Fibroblast of skin of right biceps (primary cell): ENCODE measurements around the gene ACTR3.
A peak's percentile ranks its signal among the peaks of the same experiment; 100 is the strongest.
"Not testable (repeated sequence)": the region's sequence is repeated elsewhere in the genome, so short reads cannot be mapped to it uniquely, and the experiment has no call there.

Experiments
- DNase-seq: peaks from one replicate; pipeline ENCODE4 v3.0.0-alpha.2; 2013

Gene ACTR3

GRCh38 chr2:113906647-113907046 is 16.8 kb downstream of the ACTR3 start:
- DNase-seq = no peak

GRCh38 chr2:113907297-113907696 is 17.4 kb downstream of the ACTR3 start:
- DNase-seq = no peak

- DNase-seq = peak; percentile 22
Measured at GRCh38 chr2:113910110-113910717, 20.3 kb downstream of the ACTR3 start.

DNA sequence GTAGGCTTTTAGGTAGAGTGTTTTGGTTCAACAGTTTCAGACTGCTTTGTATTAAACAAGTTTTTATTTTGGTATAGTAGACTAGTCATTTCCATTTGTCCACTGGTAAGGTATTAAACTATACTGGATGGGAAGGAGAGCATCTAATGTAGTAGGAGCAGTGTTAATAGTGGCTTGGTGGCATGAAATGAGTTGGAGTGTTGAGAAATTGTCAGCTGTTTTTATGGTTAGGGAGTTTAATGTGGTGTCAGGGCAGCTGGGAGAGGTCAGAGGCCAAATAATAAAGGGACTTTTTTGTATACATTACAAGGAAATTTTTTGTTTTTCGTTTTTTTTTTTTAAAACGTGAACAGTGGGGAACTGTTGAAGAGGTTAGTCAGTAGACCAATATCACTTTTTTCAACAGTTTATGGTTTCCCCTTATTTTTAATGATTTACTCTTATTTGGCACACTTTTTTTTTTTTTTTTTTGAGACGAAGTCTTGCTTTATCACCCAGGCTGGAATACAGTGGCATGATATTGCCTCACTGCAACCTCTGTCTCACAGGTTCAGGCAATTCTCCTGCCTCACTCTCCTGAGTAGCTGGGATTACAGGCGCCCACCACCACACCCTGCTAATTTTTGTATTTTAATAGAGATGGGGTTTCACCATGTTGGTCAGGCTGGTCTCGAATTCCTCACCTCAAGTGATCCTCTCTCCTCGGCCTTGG is 21.2 kb downstream of the ACTR3 start:
- DNase-seq = no peak

- DNase-seq = no peak
Measured at GRCh38 chr2:113915082-113915819, 25.4 kb downstream of the ACTR3 start.

- DNase-seq = no peak
Measured at GRCh38 chr2:113918229-113918628, 28.3 kb downstream of the ACTR3 start.

- DNase-seq = peak; percentile 12
Measured at GRCh38 chr2:113920996-113921395, 31.1 kb downstream of the ACTR3 start.

GRCh38 chr2:113922335-113922734 is 32.4 kb downstream of the ACTR3 start:
- DNase-seq = no peak

GRCh38 chr2:113922784-113923183 is 32.9 kb downstream of the ACTR3 start:
- DNase-seq = no peak

- no peak for DNase-seq
Measured at GRCh38 chr2:113925884-113926283, 36.0 kb downstream of the ACTR3 start.

DNA sequence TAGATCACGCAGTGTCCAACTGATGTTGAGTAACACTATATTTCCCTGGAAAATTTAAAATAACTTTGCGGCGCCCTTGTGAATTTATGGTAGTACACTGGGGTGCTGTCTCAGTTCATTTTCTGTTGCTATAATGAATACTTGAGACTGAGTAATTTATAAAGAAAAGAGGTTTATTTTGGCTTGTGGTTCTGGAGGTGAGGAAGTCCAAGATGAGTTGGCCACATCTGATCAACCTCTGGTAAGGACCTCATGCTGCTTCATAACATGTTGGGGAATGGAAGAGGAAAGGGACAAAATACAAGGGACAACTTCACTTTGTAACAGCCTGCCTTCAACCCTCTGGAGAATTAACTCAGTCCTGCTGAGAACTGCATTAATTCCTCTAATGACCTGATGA is 36.4 kb downstream of the ACTR3 start:
- no peak for DNase-seq

GRCh38 chr2:113930448-113930847 is 40.6 kb downstream of the ACTR3 start:
- no peak for DNase-seq

DNA sequence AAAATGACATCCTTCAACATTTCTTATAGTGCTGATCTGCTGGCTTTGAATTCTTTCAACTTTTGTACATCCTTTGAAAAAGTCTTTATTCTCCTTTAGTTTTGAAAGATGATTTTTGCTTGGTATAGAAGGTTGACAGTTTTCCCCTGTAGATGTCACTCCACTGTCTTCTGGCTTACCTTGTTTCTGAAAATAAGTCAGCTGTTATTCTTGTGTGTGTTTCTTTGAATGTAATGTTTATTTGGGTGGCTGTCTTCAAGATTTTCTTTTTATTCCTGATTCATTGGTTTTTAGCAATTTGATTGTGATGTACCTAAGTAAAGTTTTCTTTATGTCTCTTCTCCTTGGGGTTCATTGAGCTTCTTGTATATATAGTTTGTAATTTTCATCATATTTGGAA is 47.6 kb downstream of the ACTR3 start:
- no peak for DNase-seq

DNA sequence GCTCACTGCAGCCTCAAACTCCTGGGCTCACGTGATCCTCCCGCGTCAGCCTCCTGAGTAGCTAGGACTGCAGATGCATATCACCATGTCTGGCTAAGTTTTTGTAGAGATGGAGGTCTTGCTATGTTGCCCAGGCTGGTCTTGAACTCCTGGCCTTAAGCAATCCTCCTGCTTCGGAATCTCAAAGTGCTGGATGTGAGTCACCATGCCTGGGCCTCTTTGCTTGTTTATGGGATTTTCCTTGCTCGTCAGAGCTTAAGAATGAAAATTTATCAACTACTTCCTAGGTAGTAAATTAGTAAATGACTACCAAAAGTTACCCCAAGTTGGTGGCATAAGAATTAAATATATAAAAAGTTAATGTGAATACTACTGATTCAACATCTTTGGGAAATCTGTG is 51.0 kb downstream of the ACTR3 start:
- DNase-seq = no peak

- DNase-seq = not testable (repeated sequence)
Measured at GRCh38 chr2:113945784-113946183, 55.9 kb downstream of the ACTR3 start.

GRCh38 chr2:113950906-113951305 is 61.0 kb downstream of the ACTR3 start:
- DNase-seq = not testable (repeated sequence)

DNA sequence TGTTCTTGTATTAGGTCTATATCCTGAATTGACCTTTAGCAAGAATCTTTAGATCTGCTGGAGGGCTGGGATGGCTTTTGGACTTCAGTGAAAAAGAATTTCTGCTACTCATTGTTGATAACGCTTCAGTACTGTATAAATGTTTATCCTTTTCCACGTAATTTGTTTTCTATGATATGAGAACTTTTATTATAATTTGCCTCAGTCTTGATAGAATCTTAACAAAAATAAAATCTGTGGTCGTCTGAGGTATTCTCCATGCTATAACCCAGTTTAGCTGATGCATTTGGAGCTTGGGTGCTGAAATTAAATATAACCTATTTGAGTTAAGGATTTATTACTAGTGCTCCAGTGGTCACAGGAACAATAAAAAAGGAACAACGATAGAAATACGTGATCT is 71.1 kb downstream of the ACTR3 start:
- DNase-seq = no peak

- peak; percentile 60 for DNase-seq
Measured at GRCh38 chr2:113962692-113963480, 73.0 kb downstream of the ACTR3 start.

GRCh38 chr2:113963965-113964364 is 74.1 kb downstream of the ACTR3 start:
- no peak for DNase-seq

- DNase-seq = no peak
Measured at GRCh38 chr2:113964436-113964835, 74.5 kb downstream of the ACTR3 start.

- DNase-seq = no peak
Measured at GRCh38 chr2:113965228-113965627, 75.3 kb downstream of the ACTR3 start.

DNA sequence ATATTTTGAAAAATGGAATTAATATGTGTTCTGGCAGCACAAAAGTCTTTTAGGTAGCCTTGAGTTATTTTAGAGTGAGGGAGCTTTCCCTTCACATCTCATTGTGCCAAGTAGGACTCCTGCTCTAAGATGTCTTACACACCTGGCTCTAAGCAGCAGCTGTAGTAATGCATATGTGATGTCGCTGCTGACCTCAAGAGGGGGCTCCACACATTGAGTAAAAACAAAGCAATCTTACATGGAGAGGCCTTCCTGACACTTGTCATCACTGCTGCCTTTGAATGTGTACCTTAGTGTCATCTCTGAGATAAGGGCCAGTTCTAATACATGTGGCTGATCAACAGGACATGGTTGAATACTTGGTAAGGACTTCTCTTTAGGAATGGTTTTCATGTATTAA is 75.8 kb downstream of the ACTR3 start:
- peak; percentile 34 for DNase-seq

- DNase-seq = no peak
Measured at GRCh38 chr2:113966171-113966570, 76.3 kb downstream of the ACTR3 start.
